ENCODE measurements around the gene TACR1.

GRCh38 chr2:75067506-75067905 lies 131.8 kb downstream of the TACR1 start:
- TF ChIP-seq CTCF (conservative IDR thresholded peaks at IDR 0.05; ENCODE audit: low read depth, low read length) (no peak), EZH2 (IDR thresholded peaks at IDR 0.05; ENCODE audit: low read length, unreplicated experiment) (no peak), EZH2phosphoT487 (IDR thresholded peaks at IDR 0.05; ENCODE audit: borderline replicate concordance, low read length) (no peak)
